ENCODE data around the gene PKNOX2.
A peak's percentile ranks its signal among the peaks of the same experiment; 100 is the strongest.
"Not testable (repeated sequence)": the region's sequence is repeated elsewhere in the genome, so short reads cannot be mapped to it uniquely, and the experiment has no call there.

The PKNOX2 gene

GRCh38 chr11:125222494-125222893 lies 57.9 kb downstream of the PKNOX2 start:
- Mint-ChIP-seq H3K4me1 (no peaks in the 10 kb centered on the region), H3K36me3 (ENCODE audit: low read depth) (no peaks in the 10 kb centered on the region), H3K27me3 (no peaks in the 10 kb centered on the region), H3K4me3 (no peak overlapping the region), H3K27ac (no peak overlapping the region), H3K9me3 (no peaks in the 10 kb centered on the region)
- DNase-seq, result no peak
- ATAC-seq, result no peak

- not testable (repeated sequence) for H3K4me3 Mint-ChIP-seq; H3K9me3 Mint-ChIP-seq; DNase-seq; H3K27ac Mint-ChIP-seq; H3K36me3 Mint-ChIP-seq (ENCODE audit: low read depth); H3K4me1 Mint-ChIP-seq; H3K27me3 Mint-ChIP-seq; ATAC-seq
These were observed 58.6 kb downstream of the PKNOX2 start for GRCh38 chr11:125223161-125223560.

GRCh38 chr11:125223901-125224361 lies 59.4 kb downstream of the PKNOX2 start:
- Mint-ChIP-seq H3K9me3 (no peaks in the 10 kb centered on the region), H3K36me3 (ENCODE audit: low read depth) (no peaks in the 10 kb centered on the region), H3K27ac (no peak overlapping the region), H3K27me3 (peaks cover 2% of the 10 kb centered on the region), H3K4me3 (no peak overlapping the region), H3K4me1 (no peaks in the 10 kb centered on the region)
- no peak for ATAC-seq
- no peak for DNase-seq

DNA sequence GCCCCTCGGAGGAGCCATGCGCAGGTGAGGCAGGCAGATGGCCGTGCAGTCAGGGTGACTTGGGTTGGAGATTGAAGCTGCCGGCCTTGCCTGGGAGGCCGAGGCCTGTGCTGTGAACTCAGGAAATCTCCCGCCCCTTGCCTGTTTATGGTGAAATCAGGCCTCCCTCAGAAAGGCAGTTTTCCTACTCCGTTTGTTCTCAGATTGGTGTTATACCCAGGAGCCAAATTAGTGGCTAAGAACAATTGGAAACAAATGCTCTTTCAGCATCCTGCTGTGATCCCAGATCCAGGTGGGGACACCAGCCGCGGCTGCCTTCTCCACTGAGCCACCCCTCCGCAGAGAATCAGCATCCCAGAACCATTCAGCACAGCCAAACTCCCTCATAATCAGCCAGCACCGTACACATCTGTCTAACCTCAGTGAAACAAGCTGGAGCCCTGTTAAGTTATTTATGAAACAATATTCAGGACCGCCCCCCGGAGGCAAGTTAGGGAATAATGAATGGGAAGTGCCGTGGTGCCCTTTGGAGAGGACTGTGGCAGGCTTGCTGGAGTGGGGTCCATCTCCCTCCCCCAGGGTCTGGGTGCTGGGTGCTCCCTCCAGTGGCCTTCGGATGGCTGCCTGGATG lies 60.0 kb downstream of the PKNOX2 start:
- DNase-seq (peak; percentile 3), ATAC-seq (no peak)
- Mint-ChIP-seq H3K36me3 (ENCODE audit: low read depth) (no peaks in the 10 kb centered on the region), H3K9me3 (no peaks in the 10 kb centered on the region), H3K4me3 (no peak overlapping the region), H3K4me1 (no peaks in the 10 kb centered on the region), H3K27me3 (peaks cover 2% of the 10 kb centered on the region), H3K27ac (no peak overlapping the region)

GRCh38 chr11:125225401-125225800 lies 60.9 kb downstream of the PKNOX2 start:
- peak; percentile 31 for ATAC-seq
- Mint-ChIP-seq H3K36me3 (ENCODE audit: low read depth) (no peaks in the 10 kb centered on the region), H3K9me3 (no peaks in the 10 kb centered on the region), H3K27ac (no peak overlapping the region), H3K4me1 (no peaks in the 10 kb centered on the region), H3K27me3 (peaks cover 2% of the 10 kb centered on the region), H3K4me3 (no peak overlapping the region)
- no peak for DNase-seq

DNA sequence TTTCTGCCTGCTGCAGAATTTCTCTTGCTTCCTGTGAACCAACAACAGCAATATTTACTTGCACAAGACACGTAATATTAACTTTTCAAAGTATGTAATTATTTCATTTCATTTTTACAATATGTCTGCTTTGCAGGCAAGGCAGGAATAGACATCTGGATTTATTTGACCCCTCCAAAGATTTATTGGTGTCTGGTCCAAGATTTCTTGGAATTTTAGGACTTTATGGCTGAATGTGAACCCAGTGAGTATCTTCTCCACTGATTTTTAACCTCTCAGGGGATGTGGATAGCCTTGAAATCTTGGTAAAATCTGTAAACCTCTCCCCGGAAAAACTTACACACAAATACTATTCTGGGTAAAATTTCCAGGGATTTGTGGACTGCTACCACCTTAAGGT lies 61.5 kb downstream of the PKNOX2 start:
- ATAC-seq (no peak), DNase-seq (no peak)
- Mint-ChIP-seq H3K4me1 (no peaks in the 10 kb centered on the region), H3K9me3 (no peaks in the 10 kb centered on the region), H3K27ac (no peak overlapping the region), H3K27me3 (peaks cover 2% of the 10 kb centered on the region), H3K36me3 (ENCODE audit: low read depth) (no peaks in the 10 kb centered on the region), H3K4me3 (no peak overlapping the region)

- Mint-ChIP-seq H3K4me1 (no peaks in the 10 kb centered on the region), H3K4me3 (no peak overlapping the region), H3K27me3 (peaks cover 4% of the 10 kb centered on the region), H3K9me3 (no peaks in the 10 kb centered on the region), H3K27ac (no peak overlapping the region), H3K36me3 (ENCODE audit: low read depth) (no peaks in the 10 kb centered on the region)
- ATAC-seq (no peak), DNase-seq (no peak)
These were observed 62.2 kb downstream of the PKNOX2 start for GRCh38 chr11:125226706-125227105.

- Mint-ChIP-seq H3K4me1 (no peaks in the 10 kb centered on the region), H3K27ac (no peak overlapping the region), H3K9me3 (no peaks in the 10 kb centered on the region), H3K36me3 (ENCODE audit: low read depth) (no peaks in the 10 kb centered on the region), H3K4me3 (no peak overlapping the region), H3K27me3 (peaks cover 4% of the 10 kb centered on the region)
- DNase-seq, result no peak
- no peak for ATAC-seq
These were observed 62.6 kb downstream of the PKNOX2 start for GRCh38 chr11:125227151-125227550.

DNA sequence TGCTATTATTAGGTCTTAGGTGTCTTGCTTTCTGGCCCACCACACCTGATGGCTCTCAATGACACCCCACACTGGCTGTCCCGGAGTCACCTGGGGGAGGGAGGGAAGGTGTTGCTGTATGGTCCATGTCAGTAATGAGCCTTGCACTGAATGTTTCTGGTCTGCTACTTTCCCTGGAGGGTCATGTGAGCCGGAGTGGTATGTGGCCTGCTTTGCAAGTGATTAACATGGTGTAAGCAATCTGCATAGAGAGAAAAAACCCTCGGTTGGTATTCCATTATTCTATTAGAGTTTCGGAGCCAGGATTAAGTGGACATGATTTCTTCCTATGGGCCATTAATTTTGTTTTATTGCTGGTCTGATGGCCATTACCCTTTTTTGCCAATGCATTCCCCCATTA lies 63.9 kb downstream of the PKNOX2 start:
- no peak for ATAC-seq
- peaks cover 7% of the 10 kb centered on the region for H3K27me3 Mint-ChIP-seq
- no peak for DNase-seq
- H3K36me3 Mint-ChIP-seq (ENCODE audit: low read depth), result no peaks in the 10 kb centered on the region
- no peak overlapping the region for H3K27ac Mint-ChIP-seq
- no peak overlapping the region for H3K4me3 Mint-ChIP-seq
- no peaks in the 10 kb centered on the region for H3K4me1 Mint-ChIP-seq
- H3K9me3 Mint-ChIP-seq, result no peaks in the 10 kb centered on the region

- Mint-ChIP-seq H3K27me3 (peaks cover 9% of the 10 kb centered on the region), H3K4me3 (no peak overlapping the region), H3K27ac (no peak overlapping the region), H3K9me3 (no peaks in the 10 kb centered on the region), H3K36me3 (ENCODE audit: low read depth) (no peaks in the 10 kb centered on the region), H3K4me1 (no peaks in the 10 kb centered on the region)
- DNase-seq (no peak), ATAC-seq (no peak)
These were observed 64.4 kb downstream of the PKNOX2 start for GRCh38 chr11:125228993-125229392.

GRCh38 chr11:125229916-125230315 lies 65.4 kb downstream of the PKNOX2 start:
- H3K36me3 Mint-ChIP-seq (ENCODE audit: low read depth), result no peaks in the 10 kb centered on the region

GRCh38 chr11:125233116-125233515 lies 68.6 kb downstream of the PKNOX2 start:
- no peaks in the 10 kb centered on the region for H3K36me3 Mint-ChIP-seq (ENCODE audit: low read depth)
- ATAC-seq (no peak), DNase-seq (no peak)
- H3K4me1 Mint-ChIP-seq, result no peaks in the 10 kb centered on the region
- no peak overlapping the region for H3K4me3 Mint-ChIP-seq
- peaks cover 11% of the 10 kb centered on the region for H3K27me3 Mint-ChIP-seq
- no peaks in the 10 kb centered on the region for H3K9me3 Mint-ChIP-seq
- no peak overlapping the region for H3K27ac Mint-ChIP-seq

More at GRCh38 chr11:125229916-125230315, 65.4 kb downstream of the PKNOX2 start:
- no peaks in the 10 kb centered on the region for H3K9me3 Mint-ChIP-seq
- H3K27me3 Mint-ChIP-seq, result peaks cover 11% of the 10 kb centered on the region
- H3K4me3 Mint-ChIP-seq, result no peak overlapping the region
- no peak overlapping the region for H3K27ac Mint-ChIP-seq
- DNase-seq, result no peak
- no peaks in the 10 kb centered on the region for H3K4me1 Mint-ChIP-seq
- ATAC-seq, result no peak

DNA sequence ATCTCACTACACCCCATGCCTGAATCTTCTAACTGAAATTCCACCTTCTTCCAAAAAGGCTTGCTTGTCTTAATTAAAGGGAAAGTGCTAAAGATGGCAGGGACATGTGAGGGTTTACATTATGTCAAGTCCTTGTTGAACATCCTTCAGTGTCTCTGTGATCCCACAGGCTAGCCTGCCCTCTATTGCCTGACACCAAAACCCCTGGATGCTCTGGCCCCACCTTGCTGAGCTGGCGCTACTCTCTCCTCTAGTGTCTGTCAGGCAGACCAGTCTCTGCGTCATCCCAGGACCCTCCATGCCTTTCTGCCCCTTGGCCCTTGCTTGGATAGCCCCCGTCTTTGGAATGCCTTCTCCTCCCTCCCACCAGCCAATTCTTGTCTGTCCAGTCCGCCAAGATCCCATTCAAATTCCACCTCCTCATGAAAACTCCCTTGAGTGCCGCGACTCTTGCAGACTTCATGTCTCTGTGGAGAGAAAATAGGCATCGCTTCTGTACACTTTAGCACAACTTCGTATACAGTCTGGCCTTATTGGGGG lies 69.3 kb downstream of the PKNOX2 start:
- no peaks in the 10 kb centered on the region for H3K9me3 Mint-ChIP-seq
- H3K4me1 Mint-ChIP-seq, result no peaks in the 10 kb centered on the region
- no peaks in the 10 kb centered on the region for H3K36me3 Mint-ChIP-seq (ENCODE audit: low read depth)
- H3K4me3 Mint-ChIP-seq, result no peak overlapping the region
- peaks cover 11% of the 10 kb centered on the region for H3K27me3 Mint-ChIP-seq
- no peak for ATAC-seq
- no peak overlapping the region for H3K27ac Mint-ChIP-seq
- DNase-seq, result no peak

- H3K9me3 Mint-ChIP-seq, result no peaks in the 10 kb centered on the region
- ATAC-seq (no peak), DNase-seq (no peak)
- peaks cover 11% of the 10 kb centered on the region for H3K27me3 Mint-ChIP-seq
- H3K4me3 Mint-ChIP-seq, result no peak overlapping the region
- no peaks in the 10 kb centered on the region for H3K4me1 Mint-ChIP-seq
- H3K36me3 Mint-ChIP-seq (ENCODE audit: low read depth), result no peaks in the 10 kb centered on the region
- H3K27ac Mint-ChIP-seq, result no peak overlapping the region
These were observed 70.5 kb downstream of the PKNOX2 start for GRCh38 chr11:125235071-125235471.

- no peaks in the 10 kb centered on the region for H3K36me3 Mint-ChIP-seq (ENCODE audit: low read depth)
- H3K27me3 Mint-ChIP-seq, result peaks cover 11% of the 10 kb centered on the region
- H3K9me3 Mint-ChIP-seq, result no peaks in the 10 kb centered on the region
- no peak overlapping the region for H3K27ac Mint-ChIP-seq
- ATAC-seq (no peak), DNase-seq (no peak)
- H3K4me1 Mint-ChIP-seq, result no peaks in the 10 kb centered on the region
- H3K4me3 Mint-ChIP-seq, result no peak overlapping the region
These were observed 71.7 kb downstream of the PKNOX2 start for GRCh38 chr11:125236072-125236825.
